Stimulated activated CD8-positive, alpha-beta memory T cell treated with anti-CD3 and anti-CD28 coated beads, Interleukin-15, amount 100 ng/mL, for 48 hours (primary cell): ENCODE measurements around the gene CDHR3.
"Not testable (repeated sequence)": the region's sequence is repeated elsewhere in the genome, so short reads cannot be mapped to it uniquely, and the experiment has no call there.

Source experiments
- DNase-seq, 2 donors: peaks; one replicate each; pipeline ENCODE4 v3.0.0-alpha.2; 2020; ENCODE audit warnings: low read depth in 2 of 2

Gene CDHR3

GRCh38 chr7:106001196-106001595 lies 38.1 kb downstream of the CDHR3 start:
- no peak for DNase-seq

GRCh38 chr7:106001886-106002285 lies 38.8 kb downstream of the CDHR3 start:
- DNase-seq: no peak

GRCh38 chr7:106003525-106004064 lies 40.5 kb downstream of the CDHR3 start:
- no peak for DNase-seq

GRCh38 chr7:106006906-106007305 lies 43.8 kb downstream of the CDHR3 start:
- DNase-seq: no peak

GRCh38 chr7:106007796-106008195 lies 44.7 kb downstream of the CDHR3 start:
- DNase-seq: not testable (repeated sequence)

- peak; percentile 74 to 78 for DNase-seq
Observed at GRCh38 chr7:106009503-106010226, 46.6 kb downstream of the CDHR3 start.

GRCh38 chr7:106010331-106010730 lies 47.3 kb downstream of the CDHR3 start:
- no peak for DNase-seq

- no peak for DNase-seq
Observed at GRCh38 chr7:106010866-106011265, 47.8 kb downstream of the CDHR3 start.

GRCh38 chr7:106012184-106012583 lies 49.1 kb downstream of the CDHR3 start:
- DNase-seq: no peak

- no peak for DNase-seq
Observed at GRCh38 chr7:106012935-106013439, 49.9 kb downstream of the CDHR3 start.

- DNase-seq: no peak
Observed at GRCh38 chr7:106015381-106016218, 52.5 kb downstream of the CDHR3 start.

- no peak for DNase-seq
Observed at GRCh38 chr7:106016331-106016730, 53.3 kb downstream of the CDHR3 start.

- DNase-seq: no peak
Observed at GRCh38 chr7:106017657-106018056, 54.6 kb downstream of the CDHR3 start.

- DNase-seq: no peak
Observed at GRCh38 chr7:106018566-106019469, 55.8 kb downstream of the CDHR3 start.

GRCh38 chr7:106019470-106019820 lies 56.4 kb downstream of the CDHR3 start:
- no peak for DNase-seq

GRCh38 chr7:106021151-106022067 lies 58.3 kb downstream of the CDHR3 start:
- DNase-seq: no peak

GRCh38 chr7:106022193-106022821 lies 59.2 kb downstream of the CDHR3 start:
- peak; percentile 51 to 59 for DNase-seq

- no peak for DNase-seq
Observed at GRCh38 chr7:106023369-106024322, 60.6 kb downstream of the CDHR3 start.

GRCh38 chr7:106026101-106026500 lies 63.0 kb downstream of the CDHR3 start:
- no peak for DNase-seq
